RWPE2 (cell line): Measurements from ENCODE around the gene COL3A1.

Experiments
- ATAC-seq: fragments of 200-7000 bp; cut with Tn5 transposase; 3 replicates; pipeline ENCODE4 v1.9.1; 2021; ENCODE audit warnings: low read depth
- DNase-seq: peaks from one replicate; pipeline ENCODE4 v3.0.0-alpha.2; 2020; ENCODE audit warnings: low spot score
- H3K27ac ChIP-seq: fragments of 450-650 bp; 2 replicates; pipeline ENCODE4 v1.5.1; 2017; ENCODE audit warnings: mild to moderate bottlenecking; ENCODE audit not compliant: poor library complexity, severe bottlenecking
- H3K27me3 ChIP-seq: fragments of 250-450 bp; sonication (Bioruptor Pico); 2 replicates; pipeline ENCODE4 v1.5.1; 2021; ENCODE audit warnings: mild to moderate bottlenecking, moderate library complexity; ENCODE audit not compliant: insufficient read depth, poor library complexity, severe bottlenecking
- H3K36me3 ChIP-seq: fragments of 250-450 bp; sonication (Bioruptor Pico); 2 replicates; pipeline ENCODE4 v1.5.1; 2020; ENCODE audit warnings: low read depth, mild to moderate bottlenecking, moderate library complexity
- H3K4me1 ChIP-seq: fragments of 250-450 bp; sonication (Bioruptor Pico); 2 replicates; pipeline ENCODE4 v1.5.1; 2021; ENCODE audit warnings: mild to moderate bottlenecking, moderate library complexity; ENCODE audit not compliant: insufficient read depth, poor library complexity, severe bottlenecking
- H3K4me3 ChIP-seq: fragments of 250-450 bp; sonication (Bioruptor Pico); 2 replicates; pipeline ENCODE4 v1.5.1; 2021; ENCODE audit warnings: mild to moderate bottlenecking, moderate library complexity; ENCODE audit not compliant: severe bottlenecking
- H3K9me3 ChIP-seq: fragments of 250-450 bp; sonication (Bioruptor Pico); 2 replicates; pipeline ENCODE4 v1.5.1; 2021; ENCODE audit warnings: mild to moderate bottlenecking, moderate library complexity; ENCODE audit not compliant: severe bottlenecking
- CTCF ChIP-seq: fragments of 450-650 bp; IDR thresholded peaks from one replicate; pipeline ENCODE4 v1.5.1; 2017; ENCODE audit warnings: mild to moderate bottlenecking, moderate library complexity; ENCODE audit not compliant: poor library complexity, severe bottlenecking

Gene COL3A1

GRCh38 chr2:188984680-188985079 is 10.5 kb downstream of the COL3A1 start:
- no peak for DNase-seq
- Histone ChIP-seq H3K4me3 (no peak overlapping the region), H3K4me1 (no peaks in the 10 kb centered on the region), H3K9me3 (no peaks in the 10 kb centered on the region), H3K36me3 (no peaks in the 10 kb centered on the region), H3K27me3 (no peaks in the 10 kb centered on the region), H3K27ac (no peak overlapping the region)
- no peak for TF ChIP-seq CTCF
- ATAC-seq: no peak

GRCh38 chr2:188986839-188987238 is 12.7 kb downstream of the COL3A1 start:
- Histone ChIP-seq H3K36me3 (no peaks in the 10 kb centered on the region), H3K4me1 (no peaks in the 10 kb centered on the region), H3K27ac (no peak overlapping the region), H3K4me3 (no peak overlapping the region), H3K9me3 (no peaks in the 10 kb centered on the region), H3K27me3 (no peaks in the 10 kb centered on the region)
- ATAC-seq: no peak
- DNase-seq: no peak
- TF ChIP-seq CTCF: no peak

- TF ChIP-seq CTCF: no peak
- Histone ChIP-seq H3K4me3 (no peak overlapping the region), H3K27ac (no peak overlapping the region), H3K27me3 (no peaks in the 10 kb centered on the region), H3K9me3 (no peaks in the 10 kb centered on the region), H3K4me1 (no peaks in the 10 kb centered on the region), H3K36me3 (no peaks in the 10 kb centered on the region)
- ATAC-seq (no peak), DNase-seq (no peak)
Observed at GRCh38 chr2:188993247-188993646, 19.1 kb downstream of the COL3A1 start.

GRCh38 chr2:188997263-188997662 is 23.1 kb downstream of the COL3A1 start:
- Histone ChIP-seq H3K27ac (no peak overlapping the region), H3K4me3 (no peak overlapping the region), H3K36me3 (no peaks in the 10 kb centered on the region), H3K4me1 (peaks cover 6% of the 10 kb centered on the region), H3K9me3 (no peaks in the 10 kb centered on the region), H3K27me3 (no peaks in the 10 kb centered on the region)
- TF ChIP-seq CTCF: no peak
- DNase-seq: no peak
- ATAC-seq: no peak

- Histone ChIP-seq H3K36me3 (no peaks in the 10 kb centered on the region), H3K9me3 (no peaks in the 10 kb centered on the region), H3K4me1 (peaks cover 6% of the 10 kb centered on the region), H3K27me3 (no peaks in the 10 kb centered on the region), H3K4me3 (no peak overlapping the region), H3K27ac (no peak overlapping the region)
- no peak for TF ChIP-seq CTCF
- ATAC-seq: no peak
- no peak for DNase-seq
Observed at GRCh38 chr2:189000221-189000620, 26.0 kb downstream of the COL3A1 start.
